LHCN-M2 (cell line): Measurements from ENCODE around the gene LAG3. TPM values are rescaled to one million over a fixed set of nuclear protein-coding genes. Genes with fewer than 3 reads are reported as not detected.

Source experiments
- DNase-seq: peaks from one replicate; pipeline ENCODE4 v3.0.0-alpha.2; 2012; ENCODE audit warnings: low read depth
- total RNA-seq: library from RNA; depleted of rRNA; stranded (reverse); fragments of >200 nt; gene quantifications from 2 replicates; pipeline ENCODE4 v1.2.3, GENCODE V29; 2014; rRNA removed

Gene LAG3
- total RNA-seq, 1 experiment from 2014 or later, result 0.23 TPM

GRCh38 chr12:6822426-6823135, 50.3 kb downstream of the LAG3 start:
- DNase-seq, result no peak

DNA sequence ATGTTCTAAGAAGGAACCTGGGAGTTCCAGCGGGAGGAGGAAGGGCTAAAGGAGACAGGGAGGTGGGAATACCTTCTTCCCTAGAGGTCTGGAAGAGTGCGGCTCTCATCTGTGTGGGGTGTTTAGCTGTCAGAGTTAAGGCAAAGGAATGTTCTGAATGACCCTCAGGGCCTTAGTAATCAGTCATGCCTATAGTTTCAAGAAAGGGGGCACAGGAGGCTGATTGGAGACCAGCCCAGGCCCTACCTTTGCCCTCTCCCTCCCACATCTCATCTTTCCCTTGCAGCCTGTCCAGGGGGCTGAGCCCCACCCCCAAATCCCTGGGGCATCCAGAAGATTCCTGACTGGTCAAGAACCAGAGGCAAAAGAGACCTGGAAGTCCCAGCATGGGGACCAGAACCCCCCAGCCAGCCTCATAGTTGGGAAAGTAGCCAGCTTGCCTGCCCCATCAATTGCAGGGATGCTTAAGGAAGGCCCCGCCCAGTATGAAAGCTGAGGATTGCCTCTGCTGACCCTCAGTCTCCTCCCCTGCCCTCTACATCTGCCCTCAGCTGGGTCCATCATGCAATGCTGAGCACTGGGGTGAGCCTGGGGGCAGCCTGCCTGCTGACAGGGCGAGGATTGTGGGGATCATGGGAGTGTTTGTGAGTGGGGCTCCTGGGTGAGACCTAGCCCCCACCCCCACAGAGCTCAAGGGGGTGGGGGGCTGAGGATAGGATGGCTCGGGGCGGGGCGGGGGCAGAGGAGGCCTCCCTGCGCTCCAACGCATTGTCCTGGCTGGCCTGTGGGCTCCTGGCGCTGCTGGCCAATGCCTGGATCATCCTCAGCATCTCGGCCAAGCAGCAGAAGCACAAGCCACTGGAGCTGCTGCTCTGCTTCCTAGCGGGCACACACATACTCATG, 51.1 kb downstream of the LAG3 start:
- no peak for DNase-seq

GRCh38 chr12:6824085-6824775, 51.9 kb downstream of the LAG3 start:
- DNase-seq, result no peak

DNA sequence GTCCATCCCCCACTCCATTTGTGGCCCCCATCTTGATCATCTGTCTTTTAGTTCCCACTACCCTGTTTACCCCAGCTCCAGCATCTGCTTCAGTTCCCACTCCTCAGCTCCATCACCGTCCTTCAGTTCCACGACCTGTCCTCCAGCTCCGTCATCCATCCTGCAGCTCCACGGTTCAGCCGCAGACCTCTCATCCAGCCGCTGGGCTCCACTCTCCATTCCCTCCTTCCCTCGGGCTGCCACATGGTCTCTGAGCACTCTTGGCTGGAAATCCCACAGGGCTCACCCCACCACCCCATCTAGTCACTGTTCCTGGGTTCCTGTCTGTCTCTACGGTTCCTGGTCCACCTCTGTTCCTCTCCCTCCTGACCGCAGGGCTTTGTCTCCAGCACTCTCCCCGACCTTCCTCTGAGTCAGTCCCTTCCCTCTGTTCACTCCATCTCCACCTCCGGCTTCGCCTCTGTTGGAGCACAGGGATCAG, 52.6 kb downstream of the LAG3 start:
- peak; percentile 58 for DNase-seq

DNA sequence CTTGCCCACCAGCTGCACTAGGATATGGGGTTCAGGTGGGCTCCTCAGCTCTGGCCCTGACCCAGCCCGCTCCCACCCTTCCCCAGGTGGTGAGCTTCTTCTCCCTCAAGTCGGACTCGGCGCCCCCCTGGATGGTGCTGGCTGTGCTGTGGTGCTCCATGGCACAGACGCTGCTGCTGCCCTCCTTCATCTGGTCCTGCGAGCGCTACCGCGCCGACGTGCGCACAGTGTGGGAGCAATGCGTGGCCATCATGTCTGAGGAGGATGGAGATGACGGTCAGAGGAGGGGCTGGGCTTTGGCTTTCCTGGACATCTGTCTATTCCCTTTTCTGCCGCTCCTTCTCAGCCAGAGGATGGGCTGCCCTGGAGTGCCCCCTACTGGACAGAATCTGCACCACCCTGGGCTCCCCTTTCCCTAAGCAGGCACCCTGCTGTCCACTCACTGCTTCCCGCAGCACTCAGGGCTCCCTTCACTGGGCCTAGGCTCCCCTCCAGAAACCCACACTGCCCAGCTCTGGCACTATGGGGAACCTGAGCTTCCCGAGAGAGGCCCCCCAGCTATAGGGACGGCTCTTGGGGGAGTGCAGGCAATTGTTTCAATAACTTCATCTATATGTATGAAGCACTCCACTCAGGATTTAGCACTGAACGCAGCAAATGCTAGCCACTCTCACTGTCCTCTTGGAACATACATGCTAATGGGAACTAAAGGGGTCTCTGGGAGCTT, 53.2 kb downstream of the LAG3 start:
- DNase-seq, result peak; percentile 82

DNA sequence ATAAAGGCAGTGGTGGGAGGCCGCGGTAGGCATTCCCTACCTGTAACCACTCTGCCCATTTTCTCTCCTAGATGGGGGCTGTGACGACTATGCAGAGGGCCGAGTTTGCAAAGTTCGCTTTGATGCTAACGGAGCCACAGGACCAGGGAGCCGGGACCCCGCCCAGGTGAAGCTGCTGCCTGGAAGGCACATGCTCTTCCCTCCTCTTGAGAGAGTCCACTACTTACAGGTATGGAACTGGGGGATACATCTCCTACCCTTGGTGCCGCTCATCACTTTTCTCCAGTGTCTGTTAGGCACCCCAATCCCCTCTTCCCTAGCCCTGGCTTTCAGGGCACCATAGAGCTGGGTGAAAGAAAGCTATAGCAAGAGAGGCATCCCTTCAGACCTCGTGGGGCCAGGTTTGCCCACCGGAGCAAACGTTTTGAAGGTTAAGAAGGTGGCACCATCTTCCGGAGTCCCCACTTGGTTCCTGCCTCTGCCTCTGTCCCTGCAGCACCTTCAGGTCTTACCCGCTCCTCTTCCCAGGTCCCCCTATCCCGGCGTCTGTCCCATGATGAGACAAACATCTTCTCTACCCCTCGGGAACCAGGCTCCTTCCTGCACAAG, 53.9 kb downstream of the LAG3 start:
- DNase-seq, result no peak

GRCh38 chr12:6826734-6827436, 54.6 kb downstream of the LAG3 start:
- DNase-seq, result no peak

DNA sequence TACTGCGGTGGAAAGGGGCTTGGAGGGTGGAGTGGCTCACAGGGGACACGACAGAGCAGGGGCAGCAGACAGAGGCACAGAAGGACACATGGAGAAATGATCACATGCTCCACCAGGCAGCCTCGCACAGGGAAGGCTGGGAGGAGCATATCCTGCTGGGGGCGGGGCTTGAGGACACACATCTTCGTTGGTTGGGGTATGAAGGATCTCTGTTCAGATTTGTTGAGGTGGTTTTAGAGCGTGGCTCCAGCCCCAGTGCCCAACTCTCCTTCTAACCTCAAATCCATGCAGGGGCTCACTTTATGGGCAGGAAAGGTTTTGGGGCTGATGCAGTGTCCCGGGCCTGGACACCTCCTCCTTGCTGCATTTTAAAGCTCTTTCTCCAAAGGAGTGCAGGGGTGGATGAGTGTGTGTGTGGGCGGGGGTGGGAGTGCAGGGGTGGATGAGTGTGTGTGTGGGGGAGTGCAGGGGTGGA, 55.2 kb downstream of the LAG3 start:
- peak; percentile 84 for DNase-seq

Other genes starting within 250 kb of the LAG3 start
- 10,802 and 11,796 TPM in 2 replicates for gene GAPDH, start 238.0 kb upstream of the LAG3 start, total RNA-seq
- 105 and 121 TPM in 2 replicates for gene IFFO1, start 216.5 kb upstream of the LAG3 start, total RNA-seq
- 88.9 and 101 TPM in 2 replicates for gene NOP2, start 204.2 kb upstream of the LAG3 start, total RNA-seq
- gene CHD4, start 165.1 kb upstream of the LAG3 start, total RNA-seq, result 200 and 240 TPM in 2 replicates
- gene LPAR5, start 136.6 kb upstream of the LAG3 start, total RNA-seq, result not detected in 2 replicates
- 0.32 TPM in 1 of 2 replicates, not detected in the other for gene ACRBP, start 125.1 kb upstream of the LAG3 start, total RNA-seq
- gene ING4, start 109.4 kb upstream of the LAG3 start, total RNA-seq, result 26.3 and 40.8 TPM in 2 replicates
- gene ZNF384, start 83.1 kb upstream of the LAG3 start, total RNA-seq, result 28.4 and 30.8 TPM in 2 replicates
- gene PIANP, start 71.7 kb upstream of the LAG3 start, total RNA-seq, result 0.34 TPM in 1 of 2 replicates, not detected in the other
- 111 and 130 TPM in 2 replicates for gene COPS7A, start 48.5 kb upstream of the LAG3 start, total RNA-seq
- 304 and 308 TPM in 2 replicates for gene MLF2, start 19.4 kb upstream of the LAG3 start, total RNA-seq
- gene PTMS, start 6.2 kb upstream of the LAG3 start, total RNA-seq, result 244 and 318 TPM in 2 replicates
- gene CD4, start 17.0 kb downstream of the LAG3 start, total RNA-seq, result 0.92 TPM in 1 of 2 replicates, not detected in the other
- 2.0 TPM in 2 replicates for gene GPR162, start 49.3 kb downstream of the LAG3 start, total RNA-seq
- gene P3H3, start 55.9 kb downstream of the LAG3 start, total RNA-seq, result 47.6 and 58.4 TPM in 2 replicates
- gene GNB3, start 68.4 kb downstream of the LAG3 start, total RNA-seq, result 2.6 and 2.8 TPM in 2 replicates
- gene CDCA3, start 78.8 kb downstream of the LAG3 start, total RNA-seq, result 101 and 120 TPM in 2 replicates
- 119 and 127 TPM in 2 replicates for gene USP5, start 79.6 kb downstream of the LAG3 start, total RNA-seq
- gene TPI1, start 95.0 kb downstream of the LAG3 start, total RNA-seq, result 2,020 and 2,623 TPM in 2 replicates
- 9.6 and 13.0 TPM in 2 replicates for gene SPSB2, start 100.8 kb downstream of the LAG3 start, total RNA-seq
- gene LRRC23, start 132.3 kb downstream of the LAG3 start, total RNA-seq, result 4.0 and 5.3 TPM in 2 replicates
- 22.7 and 26.3 TPM in 2 replicates for gene ENO2, start 142.1 kb downstream of the LAG3 start, total RNA-seq
- gene ATN1, start 155.4 kb downstream of the LAG3 start, total RNA-seq, result 15.4 and 20.0 TPM in 2 replicates
- not detected in 2 replicates for gene RNU7-1, start 171.3 kb downstream of the LAG3 start, total RNA-seq
- gene C12orf57, start 171.5 kb downstream of the LAG3 start, total RNA-seq, result 185 and 223 TPM in 2 replicates
- not detected in 2 replicates for gene PTPN6, start 178.8 kb downstream of the LAG3 start, total RNA-seq
- gene PHB2, start 198.1 kb downstream of the LAG3 start, total RNA-seq, result 302 and 330 TPM in 2 replicates
- gene EMG1, start 198.4 kb downstream of the LAG3 start, total RNA-seq, result 39.1 and 61.7 TPM in 2 replicates
- 14.6 and 20.4 TPM in 2 replicates for gene LPCAT3, start 246.0 kb downstream of the LAG3 start, total RNA-seq